Astrocyte of the hippocampus (primary cell): ENCODE results near the gene C2orf49.

Experiments used
- DNase-seq: peaks from one replicate; pipeline ENCODE4 v3.0.0; 2011; ENCODE audit warnings: low read depth, low spot score

The C2orf49 gene

GRCh38 chr2:105337122-105338019, at the start of gene C2orf49:
Gene C2orf49 (plus strand): TSS chr2:105337540. CDS start chr2:105337588, 48 bp downstream.
- peak; percentile 95 for DNase-seq

DNA sequence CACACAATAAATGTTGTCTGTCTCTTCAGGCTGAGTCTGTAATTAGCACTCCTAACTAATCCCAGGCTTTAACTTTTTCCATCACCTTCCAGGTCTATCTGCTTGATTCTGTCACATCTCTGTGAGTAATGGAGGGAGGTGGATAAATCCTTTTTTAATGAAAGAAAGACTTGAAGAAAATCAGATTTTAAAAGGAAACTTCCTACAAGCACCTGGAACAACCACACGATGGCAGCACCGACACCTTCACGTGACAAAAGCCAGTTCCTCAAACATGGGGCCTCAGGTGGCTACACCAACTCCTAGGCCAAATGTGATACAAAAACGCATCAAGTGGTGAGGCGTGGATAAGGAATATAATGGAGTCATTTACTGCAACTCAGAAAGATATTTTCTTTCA, 49.6 kb upstream of the C2orf49 start:
- peak; percentile 44 for DNase-seq

DNA sequence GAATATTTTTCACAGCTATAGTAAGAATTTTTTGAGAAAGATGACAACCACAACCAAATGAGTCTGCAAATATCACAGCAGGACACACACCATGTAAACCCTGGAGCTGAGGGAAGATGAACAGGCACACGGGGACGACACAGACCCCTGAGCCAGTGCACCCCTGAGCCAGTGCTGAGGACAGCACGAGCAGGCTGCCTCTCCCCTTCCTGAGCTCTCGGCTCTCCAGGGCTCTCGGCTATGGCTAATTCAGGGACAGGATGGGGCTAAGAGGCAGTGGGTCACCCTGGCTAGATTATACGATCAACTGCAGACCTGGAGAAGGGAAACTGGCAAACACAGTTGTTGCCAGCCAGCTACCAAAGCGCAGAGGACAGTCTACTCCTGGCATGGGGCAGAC, 49.2 kb upstream of the C2orf49 start:
- no peak for DNase-seq

- no peak for DNase-seq
Measured at GRCh38 chr2:105290981-105291660, 46.2 kb upstream of the C2orf49 start.

DNA sequence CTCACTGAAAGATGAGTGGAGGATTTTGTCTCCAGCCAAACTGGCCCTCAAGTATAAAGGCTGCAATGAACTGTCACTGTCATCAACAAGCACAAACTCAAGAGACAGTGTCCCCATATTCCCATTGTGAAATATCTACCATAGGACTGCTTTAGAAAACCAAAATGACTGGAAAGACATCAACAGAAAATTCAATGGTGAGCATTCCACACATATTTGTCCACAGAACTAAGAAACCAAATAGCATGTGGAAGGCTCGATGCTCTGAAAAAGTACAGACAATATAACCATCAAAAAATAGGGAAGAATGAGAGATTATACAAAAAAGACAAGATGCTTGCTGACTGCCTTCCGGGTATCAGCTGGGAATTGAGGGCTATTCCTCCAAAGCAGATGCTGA, 45.4 kb upstream of the C2orf49 start:
- peak; percentile 49 for DNase-seq

DNA sequence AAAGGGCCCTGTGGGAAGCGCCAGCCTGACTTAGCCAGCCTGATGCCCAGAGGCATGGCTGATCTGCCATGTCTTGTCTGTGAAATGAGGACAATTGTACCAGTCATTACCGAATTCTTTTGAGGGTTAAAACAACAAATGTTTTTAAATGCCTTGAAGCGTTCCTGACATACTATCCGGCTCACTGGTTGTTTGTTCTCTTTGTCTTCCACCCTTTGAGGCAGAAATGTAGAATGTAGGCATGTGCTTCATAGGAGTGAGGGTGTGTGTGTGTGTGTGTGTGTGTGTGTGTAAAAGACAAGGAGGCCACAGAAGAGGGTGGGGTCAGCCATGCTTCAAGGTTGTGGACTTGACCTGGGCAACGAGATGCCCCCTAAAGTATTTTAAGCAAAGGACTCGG, 43.3 kb upstream of the C2orf49 start:
- DNase-seq: peak; percentile 63

DNA sequence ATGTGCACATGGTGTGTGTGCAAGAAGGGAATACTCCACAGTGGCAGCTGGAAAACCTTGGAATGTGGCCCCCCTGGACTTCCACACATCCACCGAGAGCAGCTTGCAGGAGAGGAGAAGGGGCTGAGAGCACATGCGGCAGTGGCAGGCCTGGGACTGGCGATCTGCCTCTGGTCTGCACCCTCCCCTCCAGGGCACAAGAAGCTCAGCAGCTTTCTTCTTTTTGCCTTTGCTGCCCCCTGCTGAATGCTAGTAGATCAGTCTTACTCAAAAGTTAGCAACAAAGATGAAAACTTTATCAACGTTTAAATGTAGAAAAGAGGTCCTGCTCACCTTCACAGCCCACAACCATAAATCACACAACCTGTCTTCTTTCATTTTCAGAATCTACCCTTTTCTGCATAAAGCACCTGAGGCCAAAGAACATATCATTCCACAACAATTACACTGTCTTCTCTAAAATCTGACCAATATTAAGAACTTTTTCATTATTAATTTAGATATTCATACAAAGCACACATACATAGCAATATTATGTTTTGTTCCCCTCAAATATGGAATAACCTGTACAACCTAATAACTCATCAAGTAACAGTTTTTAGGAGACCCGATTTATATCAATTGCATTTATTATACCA, 42.4 kb upstream of the C2orf49 start:
- DNase-seq: peak; percentile 89

GRCh38 chr2:105296017-105296611, 41.2 kb upstream of the C2orf49 start:
- no peak for DNase-seq

DNA sequence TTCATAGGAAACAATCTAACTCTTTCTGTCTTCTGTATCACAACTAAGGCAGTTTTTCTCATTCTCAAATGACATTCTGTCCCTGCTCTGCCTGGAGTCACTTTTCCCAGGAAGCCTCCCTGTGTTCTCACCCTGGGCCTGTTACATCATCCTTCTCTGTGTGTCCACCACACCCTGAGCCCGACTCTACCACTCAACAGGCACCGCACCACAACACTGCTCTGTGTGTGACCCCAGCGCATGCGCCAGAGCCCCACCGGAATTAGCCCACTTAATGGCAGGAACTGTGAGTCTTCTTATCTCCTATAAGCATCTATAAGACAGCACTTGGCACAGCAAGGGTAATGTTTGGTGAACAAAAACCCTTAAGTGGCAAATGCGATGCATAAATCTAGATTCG, 40.1 kb upstream of the C2orf49 start:
- no peak for DNase-seq

GRCh38 chr2:105298017-105298416, 39.3 kb upstream of the C2orf49 start:
- DNase-seq: no peak

- DNase-seq: no peak
Measured at GRCh38 chr2:105299290-105299689, 38.0 kb upstream of the C2orf49 start.

DNA sequence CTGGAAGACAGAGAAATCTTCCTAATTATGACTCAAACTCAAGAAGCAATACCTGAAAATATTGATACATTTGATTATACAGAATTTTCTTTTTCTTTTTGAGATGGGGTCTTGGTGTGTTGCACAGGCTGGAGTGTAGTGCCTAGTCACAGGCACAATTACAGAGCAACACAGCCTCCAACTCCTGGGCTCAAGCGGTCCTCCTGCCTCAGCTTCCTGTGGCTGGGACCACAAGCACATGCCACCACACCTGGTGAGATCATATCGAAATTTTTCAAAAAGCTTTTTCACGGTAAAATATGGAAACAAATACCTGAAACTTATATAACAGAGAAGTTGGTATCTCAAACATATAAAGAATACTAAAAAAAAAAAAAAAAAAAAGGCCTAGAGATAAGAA, 35.7 kb upstream of the C2orf49 start:
- no peak for DNase-seq

DNA sequence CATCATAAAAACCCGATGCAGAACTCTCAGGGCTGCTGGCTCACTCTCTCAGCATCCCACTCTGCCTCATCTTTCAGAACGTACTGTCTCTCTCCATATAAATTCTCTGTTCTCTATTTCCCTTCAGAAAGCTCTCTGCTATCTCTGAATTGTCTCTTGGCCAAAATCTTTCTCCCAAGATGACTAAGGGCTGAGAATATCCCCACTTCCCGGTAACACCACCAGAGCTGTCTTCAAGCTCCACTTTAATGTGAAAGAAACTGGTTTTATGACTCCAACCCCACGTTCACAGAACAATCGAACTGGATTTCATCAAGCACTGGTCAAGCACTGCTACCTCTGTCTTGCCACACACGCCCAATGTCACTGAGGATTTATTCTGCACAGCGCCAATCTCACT, 30.2 kb upstream of the C2orf49 start:
- no peak for DNase-seq

GRCh38 chr2:105307550-105307949, 29.8 kb upstream of the C2orf49 start:
- no peak for DNase-seq

DNA sequence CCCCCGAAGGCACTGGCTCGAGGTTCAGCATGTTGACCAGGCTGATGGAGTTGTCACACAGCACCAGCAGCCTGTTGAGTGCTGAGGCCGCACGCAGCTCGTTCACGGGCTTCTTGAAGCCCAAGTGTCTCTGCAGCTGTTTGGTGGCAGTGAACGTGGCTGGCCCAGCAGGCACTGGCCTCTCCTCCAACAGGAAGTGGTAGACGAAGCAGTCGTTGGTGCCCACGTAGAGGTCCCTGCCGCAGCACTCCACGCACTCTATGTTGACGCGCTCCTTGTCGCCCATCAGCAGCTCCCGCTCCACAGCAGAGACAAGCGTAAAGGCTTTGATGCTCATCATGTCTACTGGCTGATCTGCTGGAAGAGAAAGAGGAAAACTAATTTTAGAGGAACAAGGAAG, 29.4 kb upstream of the C2orf49 start:
- no peak for DNase-seq

DNA sequence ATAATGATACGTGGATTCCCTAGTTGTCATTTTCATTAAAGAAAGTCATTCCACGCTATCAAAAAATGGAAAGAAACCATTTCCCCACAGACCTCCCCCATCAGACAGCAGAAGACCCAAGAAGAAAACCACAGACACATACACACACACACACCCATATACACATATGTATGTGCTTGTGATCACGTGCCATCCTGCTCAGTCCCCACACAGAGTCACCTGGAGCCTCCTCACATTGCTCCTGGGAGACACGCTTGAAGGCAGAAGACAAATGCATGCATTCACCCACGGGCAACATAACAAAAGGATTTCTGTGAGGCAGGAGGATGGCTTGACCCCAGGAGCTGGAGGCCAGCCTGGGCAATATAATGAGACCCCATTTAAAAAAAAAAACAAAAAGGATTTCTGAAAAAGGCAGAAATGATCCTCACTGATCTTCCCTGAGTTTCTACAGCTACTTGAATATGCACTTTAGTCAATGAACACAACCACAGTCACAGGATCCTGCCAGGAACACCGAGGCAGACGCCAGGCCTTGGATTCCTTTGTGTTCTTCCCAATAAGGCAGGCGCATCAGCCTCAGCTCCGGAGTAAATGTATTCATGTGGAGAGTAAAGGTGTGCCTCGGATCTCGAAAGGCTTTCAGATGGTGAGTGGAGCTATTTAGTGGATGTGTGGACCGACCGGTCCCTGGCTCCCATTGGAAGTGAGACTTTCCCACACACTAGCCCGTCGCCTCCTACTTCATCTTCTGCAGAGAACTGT, 28.8 kb upstream of the C2orf49 start:
- no peak for DNase-seq

- DNase-seq: no peak
Measured at GRCh38 chr2:105309147-105309545, 28.2 kb upstream of the C2orf49 start.

DNA sequence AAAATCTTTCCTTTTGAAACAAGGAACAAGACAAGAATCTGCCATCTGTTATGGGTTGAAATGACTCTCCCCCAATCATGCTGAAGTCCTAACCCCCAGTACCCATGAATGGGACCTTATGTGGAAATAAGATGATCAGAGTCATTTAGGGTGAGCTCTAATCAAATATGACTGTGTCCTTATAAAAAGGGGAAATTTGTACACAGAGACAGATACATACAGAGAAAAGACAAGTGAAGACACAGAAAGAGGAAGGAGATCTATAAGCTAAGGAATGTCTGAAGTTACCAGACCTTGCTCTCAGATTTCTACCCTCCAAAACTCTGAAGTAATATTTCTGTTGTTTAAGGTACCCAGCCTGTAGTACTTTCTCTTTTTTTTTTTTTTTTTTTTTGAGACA, 23.5 kb upstream of the C2orf49 start:
- DNase-seq: no peak

GRCh38 chr2:105315314-105315713, 22.0 kb upstream of the C2orf49 start:
- no peak for DNase-seq

GRCh38 chr2:105317937-105318336, 19.4 kb upstream of the C2orf49 start:
- no peak for DNase-seq

GRCh38 chr2:105320651-105321215, 16.6 kb upstream of the C2orf49 start:
- peak; percentile 46 for DNase-seq
